GM21619 (cell line): ENCODE measurements around the gene SHROOM3.
"Not testable (repeated sequence)": the region's sequence is repeated elsewhere in the genome, so short reads cannot be mapped to it uniquely, and the experiment has no call there.

Source experiments
- ATAC-seq: cut with Tn5 transposase; IDR thresholded peaks from one replicate; pipeline ENCODE4 v1.9.1; 2021; ENCODE audit not compliant: unreplicated experiment

Gene SHROOM3

DNA sequence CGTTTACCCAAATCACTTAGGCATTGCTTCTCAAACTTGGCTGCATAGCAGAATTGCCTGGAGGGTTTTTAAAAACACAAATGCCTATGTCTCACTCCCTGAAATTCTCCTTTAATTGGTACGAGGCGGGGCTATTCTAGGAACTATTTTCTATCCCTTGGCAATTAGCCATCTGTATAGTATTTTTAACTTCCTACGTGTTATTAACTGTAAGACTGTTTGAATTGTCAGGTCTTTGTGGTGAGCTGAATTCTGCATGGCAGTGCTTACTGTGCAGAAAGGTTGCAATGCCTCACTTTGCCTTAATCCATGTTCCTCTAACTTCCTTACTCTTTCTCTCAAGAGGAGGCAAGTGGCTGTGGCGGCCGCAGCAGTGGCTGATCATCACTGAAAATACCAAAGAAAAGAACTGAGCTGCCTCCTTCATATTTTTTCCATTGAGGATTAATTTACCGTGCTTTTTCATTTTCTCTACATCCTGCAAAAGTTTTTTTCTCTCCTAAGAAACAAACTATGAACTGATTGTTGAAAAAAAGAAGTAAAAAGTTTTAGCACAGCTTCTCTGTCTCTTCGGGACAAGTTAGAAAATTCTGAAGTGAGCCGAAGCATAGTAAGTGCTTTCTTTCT lies at the start of gene SHROOM3:
TSS of gene SHROOM3 (plus strand) at position 329 of the 627 bp plus-strand sequence. CDS start 824 bp downstream, outside the sequence.
- no peak for ATAC-seq

DNA sequence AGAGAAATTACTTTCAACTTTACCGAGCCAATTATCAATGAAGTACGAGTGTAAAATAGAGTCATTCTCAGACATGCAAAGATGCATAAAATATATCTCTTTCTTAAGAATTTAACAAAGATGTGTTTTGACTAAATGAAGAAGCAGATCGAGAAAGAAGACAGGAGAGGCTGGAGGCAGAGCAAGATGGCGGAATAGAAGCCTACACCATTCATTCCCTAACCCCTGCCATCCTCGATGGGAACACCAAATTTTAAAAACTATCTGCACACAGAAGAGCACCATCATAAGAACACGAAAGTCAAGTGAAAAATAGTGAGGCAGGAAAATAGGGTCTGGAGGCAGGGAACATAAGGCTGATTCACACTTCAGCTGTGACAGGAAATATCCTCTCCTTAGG lies 49.1 kb upstream of the SHROOM3 start:
- no peak for ATAC-seq

DNA sequence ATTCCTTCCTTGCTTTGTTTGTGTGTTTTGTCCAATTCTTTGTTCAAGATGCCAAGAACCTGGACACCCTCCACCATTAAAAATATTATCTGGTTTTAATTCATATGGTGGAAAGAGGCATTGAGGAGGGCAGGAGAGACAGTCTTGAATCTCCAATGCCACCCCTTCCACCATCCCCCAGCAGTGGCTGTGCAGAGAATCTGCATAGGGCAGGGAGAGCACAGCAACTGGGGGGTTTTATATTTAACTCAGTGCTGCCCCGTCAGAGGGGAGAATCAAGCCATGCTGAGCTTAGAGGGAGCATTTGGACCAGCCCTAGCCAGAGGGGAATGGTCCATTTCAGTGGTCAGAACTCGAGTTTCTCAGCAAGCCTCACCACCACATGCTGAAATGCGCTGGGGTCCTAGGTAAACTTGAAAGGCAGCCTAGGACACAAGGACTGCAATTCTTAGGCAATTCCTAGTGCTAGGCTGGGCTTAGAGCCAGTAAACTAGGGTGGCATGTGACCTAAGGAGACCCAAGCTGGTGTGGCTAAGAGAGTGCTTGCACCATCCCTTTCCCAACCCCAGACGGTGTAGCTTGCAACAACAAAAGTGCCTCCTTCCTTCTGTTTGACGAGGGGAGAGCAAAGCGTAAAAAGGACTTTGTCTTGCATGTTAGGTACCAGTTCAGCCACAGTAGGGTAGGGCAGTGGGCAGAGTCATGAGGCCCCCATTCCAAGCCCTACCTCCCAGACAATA lies 48.3 kb upstream of the SHROOM3 start:
- no peak for ATAC-seq

DNA sequence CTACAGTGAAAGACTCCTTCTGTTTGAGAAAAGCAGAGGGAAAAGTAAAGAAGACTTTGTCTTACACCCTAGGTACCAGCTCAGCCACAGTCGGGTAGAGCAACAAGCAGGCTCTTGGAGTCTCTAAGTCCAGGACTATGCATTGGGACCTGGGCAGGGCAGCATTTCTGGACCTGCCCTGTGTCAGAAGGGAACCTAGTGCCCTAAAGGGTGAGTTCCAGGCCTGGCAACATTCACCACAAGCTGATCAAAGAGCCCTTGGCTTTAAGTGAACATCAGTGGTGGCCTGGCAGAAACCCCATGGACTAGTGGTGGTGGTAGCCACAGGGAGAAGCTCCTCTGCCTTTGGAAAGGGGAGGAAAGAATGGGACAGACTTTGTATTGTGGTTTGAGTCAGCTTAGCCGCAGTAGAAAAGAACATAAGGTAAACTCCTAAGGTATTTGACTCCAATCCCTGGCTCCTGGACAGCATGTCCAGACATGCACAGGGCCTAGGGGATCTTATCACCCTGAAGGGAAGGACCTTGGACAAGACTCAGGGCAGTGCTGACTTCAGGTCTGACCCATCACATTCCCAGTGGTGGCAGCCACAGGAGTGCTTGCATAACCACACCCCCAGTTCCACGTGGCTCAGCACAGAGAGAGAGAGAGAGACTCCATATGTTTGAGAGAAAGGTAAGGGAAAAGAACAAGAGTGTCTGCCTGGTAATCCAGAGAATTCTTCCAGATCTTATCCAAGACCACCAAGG lies 46.7 kb upstream of the SHROOM3 start:
- ATAC-seq = no peak

DNA sequence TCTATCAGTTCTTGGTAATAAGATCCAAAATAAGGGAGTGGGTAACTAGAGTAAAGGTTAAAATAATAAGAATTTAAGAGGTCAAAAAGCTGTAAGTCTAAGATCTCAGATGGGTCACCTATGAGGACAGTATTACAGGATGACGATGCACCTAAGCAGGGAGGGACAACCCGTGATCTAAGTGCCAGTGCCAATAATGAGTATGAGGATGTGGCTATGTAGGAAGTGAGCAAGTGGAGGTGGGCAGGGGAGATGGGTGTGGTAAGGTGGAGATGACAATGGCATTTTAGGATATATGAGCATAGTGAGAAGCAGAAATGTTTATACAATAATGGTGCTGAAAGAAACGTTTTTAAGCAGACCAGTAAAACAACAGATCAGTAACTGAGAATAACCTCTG lies 33.4 kb upstream of the SHROOM3 start:
- no peak for ATAC-seq

DNA sequence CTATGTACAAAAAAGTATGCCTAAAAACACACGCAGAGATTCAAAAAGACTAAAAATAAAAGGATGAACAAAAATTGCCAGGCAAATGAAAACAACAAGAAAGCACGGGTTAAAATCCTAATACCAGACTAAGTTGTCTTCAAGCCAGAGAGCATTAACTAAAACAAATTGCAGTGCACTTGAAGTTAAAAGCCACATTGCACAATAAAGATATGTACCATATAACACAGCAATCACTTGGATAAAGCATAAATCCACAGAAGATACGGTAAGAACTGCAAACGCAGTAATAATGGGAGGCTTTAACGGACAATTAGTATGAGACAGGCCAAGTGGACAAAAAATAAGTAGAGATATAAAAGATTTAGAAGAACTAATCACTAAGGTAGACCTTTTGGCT lies 28.9 kb upstream of the SHROOM3 start:
- ATAC-seq = no peak

DNA sequence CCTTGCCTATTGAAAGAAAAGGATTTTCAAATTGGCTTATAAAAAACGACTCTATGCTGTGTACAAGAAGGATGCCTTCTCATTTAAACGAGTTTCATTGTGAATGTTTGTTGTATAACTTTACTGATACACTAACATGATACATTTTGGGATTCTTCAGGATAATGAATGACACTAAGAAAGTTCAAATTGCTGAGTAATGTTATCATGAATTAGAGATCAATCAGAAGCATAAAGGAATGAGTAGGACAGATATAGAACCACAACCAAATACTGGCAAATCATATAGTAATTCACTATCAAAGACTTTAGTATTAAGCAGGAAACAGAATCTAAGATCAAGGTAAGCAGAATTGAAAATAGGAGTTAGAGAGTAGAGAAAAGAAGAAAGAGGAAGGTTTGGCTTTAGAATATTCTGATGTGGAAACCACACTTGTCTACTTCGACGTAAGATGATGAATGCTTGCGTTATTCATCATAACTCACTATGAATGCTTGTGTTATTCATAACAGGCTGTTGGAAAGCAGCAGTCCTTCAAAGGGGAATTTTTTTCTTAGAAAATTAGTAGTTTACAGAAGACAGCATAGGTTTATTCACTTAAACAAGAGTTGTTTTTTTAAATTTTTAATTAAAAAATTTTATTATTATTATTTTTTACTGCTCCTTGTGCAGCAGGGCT lies 27.4 kb upstream of the SHROOM3 start:
- ATAC-seq = no peak

DNA sequence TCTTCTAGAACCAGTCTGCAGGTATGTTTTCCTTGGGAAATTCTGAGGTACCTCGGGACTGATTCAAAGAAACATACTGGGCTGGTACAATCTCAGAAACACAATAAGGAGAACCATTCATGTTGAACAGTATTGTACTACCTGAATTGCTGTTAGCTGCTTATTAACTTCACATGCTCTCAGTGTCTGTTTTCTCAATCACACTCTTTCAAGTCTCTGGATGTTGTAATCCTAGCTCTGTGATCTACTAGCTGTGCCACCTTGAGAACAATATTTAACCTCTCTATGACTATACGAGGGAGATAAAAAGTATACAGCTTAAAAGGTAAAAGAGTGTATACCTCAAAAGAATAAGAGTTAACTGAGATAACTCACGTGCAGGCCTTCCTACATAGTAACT lies 24.4 kb upstream of the SHROOM3 start:
- no peak for ATAC-seq

DNA sequence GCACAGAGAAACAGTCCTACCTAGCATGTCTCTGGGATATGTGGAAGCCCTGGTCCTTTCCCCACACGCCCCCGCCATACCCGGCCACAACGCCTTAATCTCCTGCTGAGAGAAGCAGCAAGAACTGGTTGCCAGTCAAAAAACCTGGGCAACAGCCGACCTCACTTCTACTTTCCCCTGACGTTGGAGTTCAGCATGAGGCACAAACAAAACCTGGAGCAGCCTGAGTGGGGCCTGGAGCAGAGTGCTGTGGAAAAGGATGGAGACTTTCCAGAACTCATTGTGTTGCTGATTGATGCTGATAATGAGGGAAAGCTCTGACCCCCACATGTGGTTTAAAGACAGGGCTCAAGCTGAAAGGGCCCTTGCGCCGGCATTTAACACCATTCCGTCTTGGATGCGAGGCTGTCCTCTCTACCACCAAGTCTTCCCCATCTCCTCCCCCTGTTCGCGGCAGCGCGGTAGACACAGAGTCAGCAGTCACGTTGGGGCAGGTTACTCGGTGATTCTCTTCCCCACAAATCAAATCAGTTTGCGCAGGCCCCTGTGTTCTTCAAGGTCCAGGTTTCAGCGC lies 14.8 kb upstream of the SHROOM3 start:
- ATAC-seq = no peak

DNA sequence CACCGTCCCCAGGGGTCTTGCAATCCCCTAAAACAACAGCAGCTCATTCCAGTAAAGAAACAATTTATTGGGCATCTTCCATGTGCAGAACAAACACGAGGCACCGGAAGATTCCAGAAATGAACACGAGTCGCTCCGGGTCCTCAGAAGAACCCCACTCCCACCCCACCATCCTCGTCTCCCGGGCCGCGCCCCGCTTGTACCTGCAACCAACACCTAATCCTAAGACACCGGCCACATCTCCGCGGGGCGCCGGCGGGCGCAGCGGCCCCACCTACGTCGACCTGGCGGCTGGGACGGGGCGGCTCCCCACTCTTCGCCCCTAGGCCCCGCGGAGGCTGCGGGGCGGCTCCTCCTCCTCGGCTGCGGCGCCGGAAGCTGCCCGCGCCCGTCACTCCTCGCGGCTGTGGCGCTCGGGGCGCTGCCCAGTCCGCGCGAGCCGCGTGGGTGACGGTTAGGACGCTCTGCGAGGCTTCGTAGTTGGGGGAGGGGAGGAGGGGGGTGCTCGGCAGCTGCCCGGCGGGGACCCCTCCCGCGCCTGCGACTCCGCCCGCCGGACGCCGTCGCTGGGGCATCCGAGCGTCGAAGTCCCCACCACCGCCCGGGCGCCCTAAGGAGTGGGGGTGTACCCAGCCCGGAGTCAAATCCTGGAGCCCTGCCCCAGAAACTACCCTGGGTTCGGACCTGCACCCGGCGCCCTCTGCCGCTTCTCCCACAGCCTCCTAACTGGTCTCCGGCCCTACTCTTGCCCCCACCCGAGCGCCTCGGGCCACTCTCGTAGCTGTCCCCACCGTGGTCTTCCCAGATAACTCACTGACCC lies 14.1 kb upstream of the SHROOM3 start, which contains the start of gene CCDC158:
TSS of gene CCDC158 (minus strand) at position 380 of the 820 bp plus-strand sequence. CDS start 17,934 bp downstream, outside the sequence.
- ATAC-seq = no peak

DNA sequence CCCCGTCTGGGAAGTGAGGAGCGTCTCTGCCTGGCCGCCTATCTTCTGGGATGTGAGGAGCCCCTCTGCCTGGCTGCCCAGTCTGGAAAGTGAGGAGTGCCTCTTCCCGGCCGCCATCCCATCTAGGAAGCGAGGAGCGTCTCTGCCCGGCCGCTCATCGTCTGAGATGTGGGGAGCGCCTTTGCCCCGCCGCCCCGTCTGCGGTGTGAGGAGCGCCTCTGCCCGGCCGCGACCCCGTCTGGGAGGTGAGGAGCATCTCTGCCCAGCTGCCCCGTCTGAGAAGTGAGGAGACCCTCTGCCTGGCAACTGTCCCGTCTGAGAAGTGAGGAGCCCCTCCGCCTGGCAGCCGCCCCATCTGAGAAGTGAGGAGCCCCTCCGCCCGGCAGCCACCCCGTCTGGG lies 11.9 kb upstream of the SHROOM3 start:
- ATAC-seq = not testable (repeated sequence)

DNA sequence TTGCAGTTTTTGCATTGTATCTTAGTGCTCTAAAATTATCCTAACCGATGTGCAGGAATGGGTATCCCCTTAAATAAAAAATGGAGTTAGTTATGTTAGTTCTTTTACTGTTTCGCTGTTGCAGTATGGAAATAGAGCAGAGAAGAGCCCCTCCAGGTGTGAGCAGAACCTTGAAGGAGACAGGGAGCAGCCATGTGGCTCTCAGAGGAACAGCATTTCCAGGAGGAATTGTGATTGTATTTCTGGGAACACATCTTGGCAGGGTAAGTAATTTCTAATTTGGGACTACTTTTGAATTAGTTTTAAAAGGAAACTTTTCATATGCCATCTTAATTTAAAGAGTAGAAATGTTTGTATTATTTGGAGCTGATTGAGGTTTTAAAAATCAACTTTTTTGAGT lies 8.8 kb upstream of the SHROOM3 start:
- no peak for ATAC-seq

DNA sequence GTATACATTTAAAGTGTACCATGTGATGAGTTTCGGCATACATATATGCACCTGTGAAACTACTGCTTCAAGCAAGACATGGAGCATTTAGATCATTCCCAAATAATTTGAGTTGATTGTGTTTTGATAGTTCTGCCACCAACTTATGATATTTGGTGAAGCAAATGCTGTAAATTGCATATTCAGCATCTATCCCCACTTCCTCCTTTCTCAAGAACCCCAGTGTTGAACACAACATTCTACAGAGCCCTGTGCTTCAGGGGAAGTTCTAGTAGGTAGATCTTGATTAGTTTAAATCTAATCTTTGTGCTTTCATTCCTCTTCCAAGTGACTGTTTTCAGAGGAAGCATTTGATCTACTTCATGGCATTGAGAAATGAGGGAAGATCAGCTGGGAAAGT lies 5.4 kb upstream of the SHROOM3 start:
- no peak for ATAC-seq

DNA sequence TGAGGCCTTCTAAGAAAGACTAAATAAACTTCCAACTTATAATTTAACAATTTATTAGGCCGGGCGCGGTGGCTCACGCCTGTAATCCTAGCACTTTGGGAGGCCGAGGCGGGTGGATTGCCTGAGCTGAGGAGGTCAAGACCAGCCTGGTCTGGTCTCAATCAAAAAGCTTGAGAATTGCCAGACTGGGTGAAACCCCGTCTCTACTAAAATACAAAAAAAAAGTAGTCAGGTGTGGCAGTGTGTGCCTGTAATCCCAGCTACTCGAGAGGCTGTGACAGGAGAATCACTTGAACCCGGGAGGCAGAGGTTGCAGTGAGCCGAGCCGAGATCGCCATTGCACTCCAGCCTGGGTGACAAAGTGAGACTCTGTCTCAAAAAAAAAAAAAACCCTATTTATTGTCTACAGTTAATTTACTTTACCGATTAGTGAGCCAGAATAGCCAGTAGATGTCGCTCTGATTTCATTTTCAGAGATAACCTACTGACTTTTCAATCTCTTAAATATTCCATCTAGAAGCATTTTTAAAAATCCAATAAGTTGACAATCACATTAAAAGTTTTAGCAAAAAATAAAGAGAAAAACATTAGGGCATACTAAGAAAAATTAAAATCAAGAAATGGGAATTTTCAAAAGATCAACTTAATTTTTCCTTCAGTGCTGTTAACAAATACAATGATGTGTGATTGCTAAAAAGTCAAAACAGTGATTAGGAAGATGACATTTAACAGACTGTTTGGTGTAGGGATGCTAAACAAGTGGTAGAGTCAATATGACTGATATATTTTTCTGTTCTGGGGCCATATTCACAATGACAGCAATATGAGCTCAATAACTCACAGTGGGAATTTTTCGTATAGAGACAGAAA lies 4.3 kb upstream of the SHROOM3 start:
- ATAC-seq = no peak

DNA sequence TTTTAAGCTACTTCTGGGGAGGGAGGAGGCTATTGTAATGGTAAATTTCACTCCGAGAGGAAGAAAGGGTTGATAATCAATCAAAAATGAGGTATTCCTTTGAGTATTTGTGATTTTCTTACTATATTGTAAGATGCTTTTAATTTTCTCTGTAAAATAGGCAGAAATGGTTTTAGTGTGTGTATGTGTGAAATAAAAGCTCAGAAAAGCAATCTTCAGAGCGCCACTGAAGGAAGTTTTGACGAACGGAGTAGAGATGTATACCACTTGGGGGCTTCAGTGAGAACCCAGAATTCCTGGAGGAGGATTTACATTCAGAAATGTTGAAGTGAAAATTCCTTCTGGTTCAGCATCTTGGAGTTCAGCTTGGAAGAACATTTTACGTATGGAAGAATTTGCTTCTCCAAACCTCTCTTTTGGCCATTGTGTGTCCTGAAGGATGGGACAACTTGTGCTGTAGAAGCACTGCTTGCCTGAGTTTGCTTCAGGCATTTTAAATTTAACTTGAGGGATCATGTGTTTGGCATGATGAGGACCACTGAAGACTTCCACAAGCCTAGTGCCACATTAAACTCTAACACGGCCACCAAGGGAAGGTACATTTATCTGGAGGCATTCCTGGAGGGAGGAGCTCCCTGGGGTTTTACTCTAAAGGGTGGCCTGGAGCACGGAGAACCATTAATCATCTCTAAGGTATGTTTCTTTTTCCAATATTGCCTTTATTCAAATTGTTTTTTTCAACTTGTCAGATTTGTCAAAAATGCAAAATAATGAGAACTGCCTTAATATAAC lies 695 bp downstream of the SHROOM3 start:
- ATAC-seq = no peak

DNA sequence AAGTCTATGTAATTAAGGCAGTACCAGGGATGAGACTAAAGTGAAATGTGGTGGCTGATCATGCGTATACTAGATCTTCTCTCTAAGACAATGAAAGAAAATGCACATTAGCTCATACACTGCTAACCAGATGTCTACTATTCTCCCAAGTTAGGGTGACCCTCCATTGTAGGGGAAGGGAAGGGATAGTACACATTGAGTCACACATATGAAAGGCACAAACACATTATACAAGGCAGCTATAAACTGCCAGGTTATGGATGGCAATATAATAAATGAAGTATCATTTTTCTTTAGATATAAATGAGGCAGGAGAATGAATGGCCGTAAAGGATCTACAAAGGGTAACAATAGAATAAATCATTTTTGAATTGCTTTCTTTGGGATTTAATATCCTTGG lies 4.5 kb downstream of the SHROOM3 start:
- ATAC-seq = no peak

DNA sequence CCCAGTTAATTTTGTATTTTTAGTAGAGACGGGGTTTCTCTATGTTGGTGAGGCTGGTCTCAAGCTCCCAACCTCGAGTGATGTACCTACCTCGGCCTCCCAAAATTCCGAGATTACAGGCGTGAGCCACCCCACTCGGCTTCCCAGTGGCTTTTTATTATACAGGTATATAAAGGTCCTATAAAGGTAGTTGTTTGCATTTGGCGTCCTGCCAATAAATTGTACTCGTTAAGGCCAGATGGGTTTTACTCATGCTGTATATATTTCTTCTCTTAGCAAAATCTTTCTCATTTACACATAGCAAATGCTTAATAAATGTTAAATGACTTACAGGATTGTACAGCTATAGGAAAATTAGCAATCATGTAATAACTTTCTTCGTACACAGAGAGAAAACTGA lies 6.9 kb downstream of the SHROOM3 start:
- no peak for ATAC-seq

DNA sequence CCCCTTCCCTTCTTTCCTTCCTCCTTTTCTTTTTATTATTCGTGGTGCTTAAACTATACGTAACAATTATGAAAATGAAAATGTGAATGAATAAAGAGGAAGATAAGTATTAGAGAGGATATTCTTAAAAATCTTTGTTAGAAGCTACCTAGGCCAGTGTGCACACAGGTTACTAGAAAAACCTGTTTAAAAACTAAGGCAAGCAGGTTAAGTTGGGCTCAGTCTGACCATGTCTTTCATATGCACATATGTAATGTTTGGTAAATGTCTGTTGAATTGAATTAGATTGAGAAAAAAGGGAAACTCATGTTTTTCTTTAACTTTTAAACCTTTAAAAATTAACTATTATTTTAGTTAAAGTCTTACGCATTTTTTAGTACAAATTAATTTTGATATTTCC lies 7.8 kb downstream of the SHROOM3 start:
- ATAC-seq = no peak
